Erythroblast (primary cell): Measurements from ENCODE around the gene CFI.

Source experiments
- GATA1 ChIP-seq: IDR thresholded peaks from 2 replicates; pipeline ENCODE4 v1.6.1; 2011; ENCODE audit warnings: low read depth, mild to moderate bottlenecking, control low read depth, low read length, moderate library complexity
- POLR2A ChIP-seq: IDR thresholded peaks from 2 replicates; pipeline ENCODE4 v1.6.1; 2011; ENCODE audit warnings: mild to moderate bottlenecking, low read length

DNA sequence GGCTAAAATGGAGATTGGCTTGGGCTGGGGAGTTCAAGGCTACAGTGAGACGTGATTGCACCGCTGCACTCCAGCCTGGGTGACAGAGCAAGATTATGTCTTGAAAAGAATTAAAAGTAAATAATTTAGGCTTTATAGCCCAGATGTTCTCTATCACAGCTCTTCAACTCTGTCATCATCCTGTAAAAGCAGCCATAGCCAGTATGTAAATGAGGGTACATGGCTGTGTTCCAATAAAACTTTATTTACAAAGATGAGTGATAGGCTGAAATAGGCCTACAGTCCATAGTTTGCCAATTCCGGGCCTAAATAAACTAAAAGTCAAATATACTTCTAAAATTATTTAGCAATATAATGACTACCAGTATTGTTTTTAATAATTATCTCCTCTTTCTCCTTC lies 35.2 kb upstream of the CFI start:
- TF ChIP-seq GATA1: no peak
- no peak for TF ChIP-seq POLR2A
